ENCODE measurements around the gene IRF4.
"Not testable (repeated sequence)": the region's sequence is repeated elsewhere in the genome, so short reads cannot be mapped to it uniquely, and the experiment has no call there.

IRF4 gene

GRCh38 chr6:366389-367297 lies 24.9 kb upstream of the IRF4 start:
- no peak for DNase-seq

- DNase-seq = no peak
These were observed 24.2 kb upstream of the IRF4 start for GRCh38 chr6:367298-367794.

GRCh38 chr6:367891-368630 lies 23.5 kb upstream of the IRF4 start:
- no peak for DNase-seq

GRCh38 chr6:369559-370431 lies 21.8 kb upstream of the IRF4 start:
- DNase-seq = no peak

- no peak for DNase-seq
These were observed 21.0 kb upstream of the IRF4 start for GRCh38 chr6:370555-370954.

GRCh38 chr6:371851-372250 lies 19.7 kb upstream of the IRF4 start:
- DNase-seq = not testable (repeated sequence)

- DNase-seq = no peak
These were observed 19.1 kb upstream of the IRF4 start for GRCh38 chr6:372336-372911.

GRCh38 chr6:373031-373430 lies 18.5 kb upstream of the IRF4 start:
- DNase-seq = no peak

- DNase-seq = no peak
These were observed 17.5 kb upstream of the IRF4 start for GRCh38 chr6:373773-374724.

GRCh38 chr6:374956-375355 lies 16.6 kb upstream of the IRF4 start:
- DNase-seq = no peak

GRCh38 chr6:376827-377640 lies 14.5 kb upstream of the IRF4 start:
- no peak for DNase-seq

- not testable (repeated sequence) for DNase-seq
These were observed 13.9 kb upstream of the IRF4 start for GRCh38 chr6:377641-378020.

- no peak for DNase-seq
These were observed 13.2 kb upstream of the IRF4 start for GRCh38 chr6:378090-378957.

- DNase-seq = no peak
These were observed 12.6 kb upstream of the IRF4 start for GRCh38 chr6:378958-379409.

- DNase-seq = no peak
These were observed 12.0 kb upstream of the IRF4 start for GRCh38 chr6:379410-380181.

GRCh38 chr6:380234-381218 lies 11.0 kb upstream of the IRF4 start:
- DNase-seq = no peak

- no peak for DNase-seq
These were observed 9.7 kb upstream of the IRF4 start for GRCh38 chr6:381742-382461.
